Body of pancreas (tissue), 4 donors: ENCODE results near the gene MAT2A. TPM values are rescaled to one million over a fixed set of nuclear protein-coding genes. Genes with fewer than 3 reads are reported as not detected.

Experiments used
- ATAC-seq: fragments of 150-250 bp; one replicate; pipeline ENCODE4 v1.9.1; 2016
- DNase-seq, 4 donors: peaks; one replicate each; pipeline ENCODE4 v3.0.0-alpha.2; 2019
- H3K27ac ChIP-seq, 4 donors: fragments of 200-600 bp; sonication (generic); 1 replicate in 3 of 4; 2 replicates in 1 of 4; pipeline versions ENCODE4 v1.5.1 to v1.6.1; 2016 to 2019; ENCODE audit warnings: mild to moderate bottlenecking in 1 of 4, mixed read lengths in 1 of 4, moderate library complexity in 1 of 4
- H3K27me3 ChIP-seq, 2 donors: fragments of 200-600 bp; sonication (generic); one replicate each; pipeline ENCODE4 v1.6.0; 2016; ENCODE audit warnings: mild to moderate bottlenecking in 1 of 2
- H3K36me3 ChIP-seq, 2 donors: fragments of 200-600 bp; sonication (generic); replicated peaks in 1 of 2; 2 replicates each; pipeline ENCODE4 v1.5.1; 2016; ENCODE audit warnings: low read depth in 2 of 2; ENCODE audit not compliant: insufficient read depth in 1 of 2
- H3K4me1 ChIP-seq: fragments of 200-600 bp; sonication (generic); one replicate; pipeline ENCODE4 v1.6.0; 2016
- H3K4me3 ChIP-seq, 2 donors: fragments of 200-600 bp; sonication (generic); 1 replicate in 1 of 2; 2 replicates in 1 of 2; pipeline ENCODE4 v1.5.1; 2016 to 2019
- H3K9me3 ChIP-seq, 3 donors: fragments of 200-600 bp; sonication (generic); 1 replicate in 2 of 3; 2 replicates in 1 of 3; pipeline ENCODE4 v1.5.1; 2016
- CTCF ChIP-seq, 7 experiments: fragments of 450-650 bp in 4 of 7; fragments of 200-600 bp in 3 of 7; sonication (generic) in 3 of 7; IDR thresholded peaks; one replicate each; pipeline ENCODE4 v1.5.1; 2016 to 2019; ENCODE audit warnings: antibody characterized with exemption in 7 of 7
- POLR2A ChIP-seq, 3 donors: fragments of 450-650 bp; IDR thresholded peaks; one replicate each; pipeline ENCODE4 v1.6.1; 2016; ENCODE audit warnings: antibody characterized with exemption in 3 of 3, mild to moderate bottlenecking in 2 of 3
- WGBS, 2 donors: methylation state at CpG; one replicate each; pipeline ENCODE4 v1.1.5; 2017; 5-methylcytosine and 5-hydroxymethylcytosine counted together
- intact Hi-C: fragments of 100-400 bp; cut with DNase I; formaldehyde crosslinking; loops from one replicate; pipeline ENCODE4 v1.15.1; 2023
- total RNA-seq, 2 donors: library from RNA; depleted of rRNA; stranded (reverse); fragments of >200 nt; gene quantifications; one replicate each; pipeline ENCODE4 v1.1.0, GENCODE V29; 2016

MAT2A gene
- total RNA-seq, result 100 to 1,000 TPM; 388 to 576 TPM

- TF ChIP-seq POLR2A (IDR thresholded peaks at IDR 0.05) (peak; percentile 100), CTCF (IDR thresholded peaks at IDR 0.05) (peak; percentile 58 to 92 (median 79))
- 0% methylated on average over 16 to 90 of the region's 92 CpGs for WGBS, 2 donors
- peak within 1 kb of the TSS; percentile 96 to 99 (median 98) for H3K27ac ChIP-seq
- peak within 1 kb of the TSS; percentile 83 to 96 for H3K4me3 ChIP-seq
- DNase-seq (peak; percentile 92 to 95 (median 94)), ATAC-seq (peak; percentile 85)
- H3K4me1 ChIP-seq, result peaks cover 65% of the 10 kb centered on the region
- no peaks in the 10 kb centered on the region for H3K27me3 ChIP-seq
- H3K9me3 ChIP-seq, result no peaks in the 10 kb centered on the region
- peaks cover 10 to 24% of the 10 kb centered on the region in 2 donors for H3K36me3 ChIP-seq
- intact Hi-C loops, result no loop called here
These were observed at the start of gene MAT2A for GRCh38 chr2:85538507-85539360. Gene MAT2A, plus strand, starts transcription at chr2:85539168. Its CDS starts 120 bp downstream, at chr2:85539288.

DNA sequence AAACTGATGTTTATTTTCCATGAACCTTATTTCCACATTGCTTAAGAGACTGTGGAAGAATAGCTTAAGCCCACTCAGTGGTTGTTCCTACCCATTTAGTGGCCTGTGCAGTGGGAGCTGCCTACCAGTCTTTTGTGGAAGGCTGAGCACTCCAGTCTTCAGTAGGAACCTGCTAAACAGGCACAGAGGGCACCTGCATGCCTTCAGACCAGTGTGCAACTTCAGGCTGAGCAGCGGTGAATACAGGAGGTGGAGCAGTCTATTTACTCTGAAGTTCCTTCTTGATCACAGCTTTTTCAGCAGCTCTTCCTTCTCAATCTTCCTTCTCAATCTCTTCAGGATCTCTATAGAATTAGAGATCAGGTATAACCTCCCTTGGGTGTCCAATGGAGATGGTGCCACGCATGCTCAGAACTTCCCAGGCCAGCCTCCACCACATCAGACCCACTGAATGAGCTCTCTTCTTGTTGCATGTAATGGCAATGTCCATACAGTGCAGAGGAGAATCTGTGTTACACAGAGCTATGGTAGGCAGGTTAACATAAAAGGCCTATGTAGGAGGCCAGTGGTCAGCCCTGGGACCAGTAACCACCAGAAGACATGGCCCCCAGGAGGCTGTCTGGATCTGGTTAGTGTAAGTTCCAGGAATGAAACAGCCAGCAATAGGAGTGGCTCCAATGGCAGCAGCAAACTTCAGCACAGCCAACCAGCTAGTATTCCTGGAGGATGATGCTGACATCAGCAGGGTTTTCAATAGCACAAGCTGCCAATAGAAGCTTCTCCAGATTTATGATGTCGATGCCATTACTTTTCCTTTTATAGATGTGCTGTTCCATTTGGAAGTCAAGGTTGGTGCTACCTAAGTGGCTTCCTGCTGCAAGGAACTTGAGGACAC, 47.9 kb upstream of the MAT2A start:
- WGBS, 2 donors, result 93 to 95% methylated on average over 3 of the region's 3 CpGs
- no peak for ATAC-seq
- TF ChIP-seq POLR2A (IDR thresholded peaks at IDR 0.05) (no peak), CTCF (IDR thresholded peaks at IDR 0.05) (no peak)
- Histone ChIP-seq H3K4me1 (no peaks in the 10 kb centered on the region), H3K27me3 (no peaks in the 10 kb centered on the region), H3K27ac (no peak overlapping the region), H3K9me3 (no peaks in the 10 kb centered on the region), H3K36me3 (no peaks in the 10 kb centered on the region), H3K4me3 (no peak overlapping the region)
- DNase-seq, result no peak
- intact Hi-C loops, result no loop called here

DNA sequence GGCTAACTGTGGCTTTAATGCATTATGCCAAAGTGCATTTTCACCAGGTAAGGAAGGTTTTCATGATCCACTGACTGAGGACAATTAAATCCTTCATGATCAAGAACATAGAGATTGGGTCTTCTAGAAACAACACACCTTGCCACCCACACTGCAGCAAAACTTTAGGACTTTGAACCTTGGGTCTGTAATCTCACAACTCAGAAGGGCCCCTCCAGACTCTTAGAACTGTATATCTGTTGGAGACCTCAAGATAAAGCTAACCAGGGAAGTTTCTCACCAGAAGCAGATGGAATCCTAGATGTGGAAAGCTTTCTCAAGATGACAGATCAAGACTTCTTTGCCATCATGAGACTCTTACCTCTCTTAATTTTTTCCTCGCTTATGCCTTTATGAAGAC, 42.5 kb upstream of the MAT2A start:
- Histone ChIP-seq H3K4me1 (peaks cover 8% of the 10 kb centered on the region), H3K36me3 (no peaks in the 10 kb centered on the region), H3K27me3 (no peaks in the 10 kb centered on the region), H3K27ac (no peak overlapping the region), H3K4me3 (no peak overlapping the region), H3K9me3 (no peaks in the 10 kb centered on the region)
- WGBS, 2 donors, result 100% methylated on average over 1 of the region's 1 CpG
- ATAC-seq (no peak), DNase-seq (no peak)
- intact Hi-C loops, result no loop called here
- TF ChIP-seq POLR2A (IDR thresholded peaks at IDR 0.05) (no peak), CTCF (IDR thresholded peaks at IDR 0.05) (no peak)

- H3K36me3 ChIP-seq, result no peaks in the 10 kb centered on the region
- H3K4me3 ChIP-seq, result no peak overlapping the region
- intact Hi-C loops, result no loop called here
- H3K27me3 ChIP-seq, result no peaks in the 10 kb centered on the region
- H3K27ac ChIP-seq, result no peak overlapping the region
- TF ChIP-seq POLR2A (IDR thresholded peaks at IDR 0.05) (no peak), CTCF (IDR thresholded peaks at IDR 0.05) (no peak)
- DNase-seq (no peak), ATAC-seq (no peak)
- H3K9me3 ChIP-seq, result no peaks in the 10 kb centered on the region
- peaks cover 10% of the 10 kb centered on the region for H3K4me1 ChIP-seq
- 78 to 79% methylated on average over 4 of the region's 4 CpGs for WGBS, 2 donors
These were observed 40.9 kb upstream of the MAT2A start for GRCh38 chr2:85497944-85498630.
